ENCODE measurements around the gene ANO10.

GRCh38 chr3:43327582-43327979 lies 294.2 kb downstream of the ANO10 start:
- TF ChIP-seq, protein P1, sequence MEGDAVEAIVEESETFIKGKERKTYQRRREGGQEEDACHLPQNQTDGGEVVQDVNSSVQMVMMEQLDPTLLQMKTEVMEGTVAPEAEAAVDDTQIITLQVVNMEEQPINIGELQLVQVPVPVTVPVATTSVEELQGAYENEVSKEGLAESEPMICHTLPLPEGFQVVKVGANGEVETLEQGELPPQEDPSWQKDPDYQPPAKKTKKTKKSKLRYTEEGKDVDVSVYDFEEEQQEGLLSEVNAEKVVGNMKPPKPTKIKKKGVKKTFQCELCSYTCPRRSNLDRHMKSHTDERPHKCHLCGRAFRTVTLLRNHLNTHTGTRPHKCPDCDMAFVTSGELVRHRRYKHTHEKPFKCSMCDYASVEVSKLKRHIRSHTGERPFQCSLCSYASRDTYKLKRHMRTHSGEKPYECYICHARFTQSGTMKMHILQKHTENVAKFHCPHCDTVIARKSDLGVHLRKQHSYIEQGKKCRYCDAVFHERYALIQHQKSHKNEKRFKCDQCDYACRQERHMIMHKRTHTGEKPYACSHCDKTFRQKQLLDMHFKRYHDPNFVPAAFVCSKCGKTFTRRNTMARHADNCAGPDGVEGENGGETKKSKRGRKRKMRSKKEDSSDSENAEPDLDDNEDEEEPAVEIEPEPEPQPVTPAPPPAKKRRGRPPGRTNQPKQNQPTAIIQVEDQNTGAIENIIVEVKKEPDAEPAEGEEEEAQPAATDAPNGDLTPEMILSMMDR (conservative IDR thresholded peaks at IDR 0.05; ENCODE audit: low read depth, low read length) = no peak
- no peak for TF ChIP-seq EZH2 (IDR thresholded peaks at IDR 0.05; ENCODE audit: borderline replicate concordance, low read depth, low read length, poor library complexity, severe bottlenecking)
